HEK293T (cell line): ENCODE measurements around the gene STX7.

Experiments
- BHLHE40 ChIP-seq: fragments of 450-650 bp; IDR thresholded peaks from 2 replicates; pipeline ENCODE4 v1.6.1; 2016; ENCODE audit warnings: mild to moderate bottlenecking, moderate library complexity, borderline replicate concordance
- FOXK2 ChIP-seq: fragments of 450-650 bp; IDR thresholded peaks from 2 replicates; pipeline ENCODE4 v1.6.1; 2016; ENCODE audit warnings: mild to moderate bottlenecking
- FOXM1 ChIP-seq: fragments of 450-650 bp; IDR thresholded peaks from 2 replicates; pipeline ENCODE4 v1.6.1; 2017; ENCODE audit warnings: mild to moderate bottlenecking, borderline replicate concordance
- SUZ12 ChIP-seq: fragments of 450-650 bp; IDR thresholded peaks from 2 replicates; pipeline ENCODE4 v1.6.1; 2016; ENCODE audit warnings: mild to moderate bottlenecking

GRCh38 chr6:132479131-132479530, 33.8 kb downstream of the STX7 start:
- TF ChIP-seq BHLHE40 (no peak), FOXK2 (no peak), SUZ12 (no peak), FOXM1 (no peak)
